Hindlimb muscle (tissue), 1 donor: ENCODE results near the gene CDK16. TPM values are rescaled to one million over a fixed set of nuclear protein-coding genes. Genes with fewer than 3 reads are reported as not detected.

Experiments
- DNase-seq: peaks from one replicate; pipeline ENCODE4 v3.0.0-alpha.2; 2013
- polyA plus RNA-seq: library from polyadenylated mRNA; unstranded; fragments of 120-200 nt; gene quantifications from one replicate; pipeline ENCODE4 v1.2.1, GENCODE V29; 2013; ENCODE audit not compliant: insufficient read length

Gene CDK16
- polyA plus RNA-seq, 1 donor: 122 TPM

GRCh38 chrX:47186096-47186740 is 32.3 kb upstream of the CDK16 start:
- no peak for DNase-seq

GRCh38 chrX:47187106-47187677 is 31.3 kb upstream of the CDK16 start:
- no peak for DNase-seq

GRCh38 chrX:47189906-47190305 is 28.6 kb upstream of the CDK16 start:
- DNase-seq: no peak

GRCh38 chrX:47190445-47191269 is 27.8 kb upstream of the CDK16 start:
- peak; percentile 88 for DNase-seq

- DNase-seq: no peak
Measured at GRCh38 chrX:47191331-47191730, 27.1 kb upstream of the CDK16 start.

- DNase-seq: no peak
Measured at GRCh38 chrX:47191806-47192401, 26.6 kb upstream of the CDK16 start.

GRCh38 chrX:47193475-47194193 is 24.8 kb upstream of the CDK16 start, which contains the start of gene UBA1:
UBA1 (plus strand) TSS chrX:47193829; CDS start chrX:47198803, 4,974 bp downstream.
- peak; percentile 91 for DNase-seq

GRCh38 chrX:47194194-47194787 is 24.2 kb upstream of the CDK16 start:
- DNase-seq: no peak

- DNase-seq: no peak
Measured at GRCh38 chrX:47196098-47196497, 22.4 kb upstream of the CDK16 start.

GRCh38 chrX:47197526-47197925 is 21.0 kb upstream of the CDK16 start:
- DNase-seq: no peak

GRCh38 chrX:47198026-47198686 is 20.3 kb upstream of the CDK16 start:
- DNase-seq: no peak

- DNase-seq: no peak
Measured at GRCh38 chrX:47198687-47199080, 19.8 kb upstream of the CDK16 start.

- no peak for DNase-seq
Measured at GRCh38 chrX:47199286-47199685, 19.2 kb upstream of the CDK16 start.

GRCh38 chrX:47200385-47201150 is 17.9 kb upstream of the CDK16 start:
- DNase-seq: no peak

- DNase-seq: no peak
Measured at GRCh38 chrX:47201345-47201944, 17.0 kb upstream of the CDK16 start.

GRCh38 chrX:47202316-47202715 is 16.2 kb upstream of the CDK16 start:
- no peak for DNase-seq

- DNase-seq: no peak
Measured at GRCh38 chrX:47202877-47203276, 15.6 kb upstream of the CDK16 start.

GRCh38 chrX:47204970-47205369 is 13.5 kb upstream of the CDK16 start:
- DNase-seq: no peak

- no peak for DNase-seq
Measured at GRCh38 chrX:47206316-47206715, 12.2 kb upstream of the CDK16 start.

- no peak for DNase-seq
Measured at GRCh38 chrX:47208108-47208507, 10.4 kb upstream of the CDK16 start.
